DOHH2 (cell line): ENCODE measurements around the gene PLA2G4A.

Source experiments
- H3F3A ChIP-seq: fragments of 200-600 bp; sonication (generic), shearing (Covaris generic); 2 replicates; pipeline ENCODE4 v1.6.0; 2016; ENCODE audit warnings: antibody characterized with exemption, mild to moderate bottlenecking; ENCODE audit not compliant: control insufficient read depth, insufficient read depth
- H3K27ac ChIP-seq: fragments of 200-600 bp; sonication (generic); 2 replicates; pipeline ENCODE4 v1.5.1; 2014; ENCODE audit warnings: low read depth, mild to moderate bottlenecking, low read length, moderate library complexity
- H3K27me3 ChIP-seq: fragments of 200-600 bp; sonication (generic); 2 replicates; pipeline ENCODE4 v1.6.1; 2014; ENCODE audit warnings: mild to moderate bottlenecking, low read length, mixed read lengths; ENCODE audit not compliant: control insufficient read depth
- H3K36me3 ChIP-seq: fragments of 200-600 bp; sonication (generic); 2 replicates; pipeline ENCODE4 v1.6.1; 2014; ENCODE audit warnings: mild to moderate bottlenecking, low read length, moderate library complexity, mixed read lengths; ENCODE audit not compliant: control insufficient read depth
- H3K4me1 ChIP-seq: fragments of 200-600 bp; sonication (generic); 2 replicates; pipeline ENCODE4 v1.6.1; 2014; ENCODE audit warnings: mild to moderate bottlenecking, low read length, mixed read lengths; ENCODE audit not compliant: control insufficient read depth
- H3K4me2 ChIP-seq: fragments of 200-600 bp; sonication (generic); 2 replicates; pipeline ENCODE4 v1.6.0; 2014; ENCODE audit warnings: mild to moderate bottlenecking, low read length, moderate library complexity
- H3K4me3 ChIP-seq: fragments of 200-600 bp; sonication (generic); 2 replicates; pipeline ENCODE4 v1.5.1; 2014; ENCODE audit warnings: mild to moderate bottlenecking, low read length, mixed read lengths
- H3K79me2 ChIP-seq: fragments of 200-600 bp; sonication (generic); 2 replicates; pipeline ENCODE4 v1.6.1; 2014; ENCODE audit warnings: mild to moderate bottlenecking, low read length, mixed read lengths; ENCODE audit not compliant: control insufficient read depth
- H3K9me2 ChIP-seq: fragments of 200-600 bp; sonication (generic); replicated peaks from 2 replicates; pipeline ENCODE4 v1.6.1; 2014; ENCODE audit warnings: mild to moderate bottlenecking, low read length, mixed read lengths; ENCODE audit not compliant: control insufficient read depth
- H3K9me3 ChIP-seq: fragments of 200-600 bp; sonication (generic); 2 replicates; pipeline ENCODE4 v1.6.1; 2014; ENCODE audit warnings: antibody characterized with exemption, low read length, mixed read lengths; ENCODE audit not compliant: control insufficient read depth, insufficient read depth
- H4K20me1 ChIP-seq: fragments of 200-600 bp; sonication (generic); 2 replicates; pipeline ENCODE4 v1.6.0; 2014; ENCODE audit warnings: low read depth, mild to moderate bottlenecking, antibody characterized with exemption, low read length, moderate library complexity; ENCODE audit not compliant: control insufficient read depth, insufficient read depth
- CTCF ChIP-seq: fragments of 200-600 bp; sonication (generic); IDR thresholded peaks from one replicate; pipeline ENCODE4 v1.5.1; 2014; ENCODE audit warnings: antibody characterized with exemption, mild to moderate bottlenecking, low read depth, low read length; ENCODE audit not compliant: poor library complexity, severe bottlenecking
- EZH2phosphoT487 ChIP-seq: fragments of 200-600 bp; sonication (generic); IDR thresholded peaks from 2 replicates; pipeline ENCODE4 v1.6.1; 2017; ENCODE audit warnings: borderline replicate concordance, mild to moderate bottlenecking, antibody characterized with exemption, low read length, moderate library complexity, mixed read lengths

Gene PLA2G4A

GRCh38 chr1:186977266-186977957 is 148.7 kb downstream of the PLA2G4A start:
- Histone ChIP-seq H3K4me3 (no peak overlapping the region), H3K4me2 (no peak overlapping the region)
- TF ChIP-seq CTCF, result no peak
- no peak for TF ChIP-seq EZH2phosphoT487

GRCh38 chr1:186978596-186979556 is 150.1 kb downstream of the PLA2G4A start:
- H3K79me2 ChIP-seq, result no peaks in the 10 kb centered on the region
- H3K4me2 ChIP-seq, result no peak overlapping the region
- no peaks in the 10 kb centered on the region for H3K36me3 ChIP-seq
- no peaks in the 10 kb centered on the region for H3K9me2 ChIP-seq
- H3K4me1 ChIP-seq, result no peaks in the 10 kb centered on the region
- no peaks in the 10 kb centered on the region for H3K27me3 ChIP-seq
- no peak overlapping the region for H3K27ac ChIP-seq
- TF ChIP-seq CTCF (no peak), EZH2phosphoT487 (no peak)
- no peaks in the 10 kb centered on the region for H3F3A ChIP-seq
- H3K9me3 ChIP-seq, result no peaks in the 10 kb centered on the region
- H3K4me3 ChIP-seq, result no peak overlapping the region
- H4K20me1 ChIP-seq, result no peaks in the 10 kb centered on the region

More at GRCh38 chr1:186977266-186977957, 148.7 kb downstream of the PLA2G4A start:
- H3K27me3 ChIP-seq, result no peaks in the 10 kb centered on the region
- H4K20me1 ChIP-seq, result no peaks in the 10 kb centered on the region
- H3K36me3 ChIP-seq, result no peaks in the 10 kb centered on the region
- H3K4me1 ChIP-seq, result no peaks in the 10 kb centered on the region
- no peaks in the 10 kb centered on the region for H3K79me2 ChIP-seq
- no peaks in the 10 kb centered on the region for H3K9me3 ChIP-seq
- no peak overlapping the region for H3K27ac ChIP-seq
- H3F3A ChIP-seq, result no peaks in the 10 kb centered on the region
- no peaks in the 10 kb centered on the region for H3K9me2 ChIP-seq

DNA sequence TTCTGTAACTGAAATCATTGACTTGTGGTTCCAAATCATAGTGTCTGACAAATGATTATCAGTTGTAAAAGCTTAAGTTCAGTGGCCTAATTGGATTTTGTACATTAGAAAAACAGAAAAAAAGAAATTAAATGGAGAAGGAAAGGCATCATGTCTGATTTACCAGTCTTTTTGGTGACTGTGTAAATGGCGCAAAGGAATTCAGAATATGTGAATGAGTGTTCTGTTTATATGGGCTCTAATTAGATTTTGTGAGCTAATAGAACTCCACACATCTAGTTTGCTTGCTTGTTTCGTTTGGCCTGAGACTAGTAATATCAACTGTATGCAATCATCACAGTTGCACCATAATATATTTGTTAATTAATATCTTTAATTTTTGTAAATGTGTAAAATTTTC is 151.7 kb downstream of the PLA2G4A start:
- H3K27ac ChIP-seq, result no peak overlapping the region
- no peaks in the 10 kb centered on the region for H3F3A ChIP-seq
- no peaks in the 10 kb centered on the region for H3K79me2 ChIP-seq
- H3K4me3 ChIP-seq, result no peak overlapping the region
- no peaks in the 10 kb centered on the region for H3K36me3 ChIP-seq
- H3K9me3 ChIP-seq, result no peaks in the 10 kb centered on the region
- H3K9me2 ChIP-seq, result no peaks in the 10 kb centered on the region
- no peaks in the 10 kb centered on the region for H3K4me1 ChIP-seq
- H3K4me2 ChIP-seq, result no peak overlapping the region
- no peaks in the 10 kb centered on the region for H3K27me3 ChIP-seq
- TF ChIP-seq CTCF, result no peak
- TF ChIP-seq EZH2phosphoT487, result no peak
- no peaks in the 10 kb centered on the region for H4K20me1 ChIP-seq
